H9 (cell line): Measurements from ENCODE around the gene SARNP. TPM values are rescaled to one million over a fixed set of nuclear protein-coding genes. Genes with fewer than 3 reads are reported as not detected.

ENCODE experiments used
- DNase-seq: peaks from one replicate; pipeline ENCODE4 v3.0.0-alpha.2; 2017
- H2AFZ ChIP-seq: one replicate; pipeline ENCODE4 v1.6.1; 2013; ENCODE audit warnings: mild to moderate bottlenecking, low read length, control low read depth, moderate library complexity
- H2AK5ac ChIP-seq: 2 replicates; pipeline ENCODE4 v1.6.1; 2013; ENCODE audit warnings: low read length, control low read depth, mixed read lengths; ENCODE audit not compliant: insufficient read length
- H2BK120ac ChIP-seq: one replicate; pipeline ENCODE4 v1.6.1; 2013; ENCODE audit warnings: low read depth, mild to moderate bottlenecking, low read length, control low read depth, inconsistent platforms; ENCODE audit not compliant: poor library complexity, severe bottlenecking
- H2BK12ac ChIP-seq: 2 replicates; pipeline ENCODE4 v1.6.1; 2013; ENCODE audit warnings: low read length, control low read depth, mixed read lengths, low read depth; ENCODE audit not compliant: insufficient read length
- H2BK15ac ChIP-seq: 2 replicates; pipeline ENCODE4 v1.6.1; 2013; ENCODE audit warnings: low read depth, low read length, control low read depth
- H2BK20ac ChIP-seq: one replicate; pipeline ENCODE4 v1.6.1; 2013; ENCODE audit warnings: low read depth, mild to moderate bottlenecking, low read length, control low read depth, inconsistent platforms; ENCODE audit not compliant: poor library complexity, severe bottlenecking
- H2BK5ac ChIP-seq: 2 replicates; pipeline ENCODE4 v1.6.1; 2013; ENCODE audit warnings: low read length, control low read depth, mixed read lengths; ENCODE audit not compliant: insufficient read length
- H3K14ac ChIP-seq: 2 replicates; pipeline ENCODE4 v1.6.1; 2013; ENCODE audit warnings: low read length, control low read depth; ENCODE audit not compliant: insufficient read depth
- H3K18ac ChIP-seq: 2 replicates; pipeline ENCODE4 v1.6.1; 2013; ENCODE audit warnings: low read depth, mild to moderate bottlenecking, mixed read lengths, low read length, control low read depth; ENCODE audit not compliant: insufficient read length
- H3K23ac ChIP-seq: 2 replicates; pipeline ENCODE4 v1.6.1; 2013; ENCODE audit warnings: low read length, control low read depth, mixed read lengths, low read depth; ENCODE audit not compliant: insufficient read length
- H3K23me2 ChIP-seq: 2 replicates; pipeline ENCODE4 v1.6.1; 2013; ENCODE audit warnings: low read depth, mild to moderate bottlenecking, mixed read lengths, low read length, control low read depth; ENCODE audit not compliant: insufficient read length, poor library complexity, severe bottlenecking
- H3K27ac ChIP-seq: 2 replicates; pipeline ENCODE4 v1.5.1; 2013; ENCODE audit warnings: low read length, control low read depth, mixed read lengths, low read depth; ENCODE audit not compliant: insufficient read length
- H3K27me3 ChIP-seq: 2 replicates; pipeline ENCODE4 v1.6.1; 2013; ENCODE audit warnings: low read length, control low read depth, inconsistent platforms; ENCODE audit not compliant: insufficient read depth
- H3K4ac ChIP-seq: 2 replicates; pipeline ENCODE4 v1.6.1; 2013; ENCODE audit warnings: low read depth, mild to moderate bottlenecking, control low read depth, inconsistent platforms, low read length, moderate library complexity
- H3K4me1 ChIP-seq: 2 replicates; pipeline ENCODE4 v1.6.1; 2013; ENCODE audit warnings: low read length, control low read depth, inconsistent platforms; ENCODE audit not compliant: insufficient read depth
- H3K4me2 ChIP-seq: 2 replicates; pipeline ENCODE4 v1.6.1; 2013; ENCODE audit warnings: low read length, control low read depth, mixed read lengths; ENCODE audit not compliant: insufficient read length, insufficient read depth
- H3K56ac ChIP-seq: 2 replicates; pipeline ENCODE4 v1.6.1; 2013; ENCODE audit warnings: low read depth, mild to moderate bottlenecking, mixed read lengths, low read length, control low read depth; ENCODE audit not compliant: insufficient read length
- H3K79me1 ChIP-seq: 2 replicates; pipeline ENCODE4 v1.6.1; 2013; ENCODE audit warnings: low read depth, mild to moderate bottlenecking, moderate library complexity, low read length, control low read depth, inconsistent platforms; ENCODE audit not compliant: insufficient read depth, poor library complexity, severe bottlenecking
- H3K79me2 ChIP-seq: 2 replicates; pipeline ENCODE4 v1.6.1; 2013; ENCODE audit warnings: low read length, control low read depth, inconsistent platforms; ENCODE audit not compliant: insufficient read depth
- H3K9ac ChIP-seq: 2 replicates; pipeline ENCODE4 v1.6.1; 2013; ENCODE audit warnings: low read length, control low read depth, mixed read lengths; ENCODE audit not compliant: insufficient read length; ENCODE audit errors: extremely low read depth
- H3K9me3 ChIP-seq: one replicate; pipeline ENCODE4 v1.6.1; 2013; ENCODE audit warnings: low read depth, low read length, inconsistent platforms; ENCODE audit not compliant: control insufficient read depth
- H3T11ph ChIP-seq: one replicate; pipeline ENCODE4 v1.6.1; 2013; ENCODE audit warnings: mild to moderate bottlenecking, low read length, control low read depth, inconsistent platforms
- H4K20me1 ChIP-seq: one replicate; pipeline ENCODE4 v1.6.1; 2013; ENCODE audit not compliant: control insufficient read depth, insufficient read length, insufficient read depth
- H4K5ac ChIP-seq: 2 replicates; pipeline ENCODE4 v1.6.1; 2013; ENCODE audit warnings: low read depth, mild to moderate bottlenecking, mixed read lengths, low read length, control low read depth; ENCODE audit not compliant: insufficient read length
- H4K8ac ChIP-seq: replicated peaks from 2 replicates; pipeline ENCODE4 v1.6.1; 2013; ENCODE audit warnings: low read length, control low read depth, mixed read lengths, low read depth; ENCODE audit not compliant: insufficient read length
- H4K91ac ChIP-seq: 2 replicates; pipeline ENCODE4 v1.6.1; 2013; ENCODE audit warnings: low read depth, mild to moderate bottlenecking, moderate library complexity, mixed read lengths, low read length, control low read depth; ENCODE audit not compliant: insufficient read length
- H3K27ac Mint-ChIP-seq, 3 experiments: 2 replicates in 2 of 3; 3 replicates in 1 of 3; pipeline ENCODE4 v1.8.0; 2020 to 2021; ENCODE audit warnings: mixed read lengths in 3 of 3, mild to moderate bottlenecking in 1 of 3, moderate library complexity in 1 of 3
- H3K27me3 Mint-ChIP-seq: 2 replicates; pipeline ENCODE4 v1.8.0; 2021; ENCODE audit warnings: low read depth, mild to moderate bottlenecking, moderate library complexity, mixed read lengths
- H3K36me3 Mint-ChIP-seq, 3 experiments: 2 replicates in 2 of 3; 3 replicates in 1 of 3; pipeline ENCODE4 v1.8.0; 2020 to 2021; ENCODE audit warnings: low read depth in 3 of 3, mixed read lengths in 3 of 3; ENCODE audit not compliant: insufficient read depth in 1 of 3
- H3K4me1 Mint-ChIP-seq, 2 experiments: 2 replicates each; pipeline ENCODE4 v1.8.0; 2020; ENCODE audit warnings: mixed read lengths in 2 of 2
- H3K4me3 Mint-ChIP-seq, 2 experiments: 2 replicates in 1 of 2; 3 replicates in 1 of 2; pipeline ENCODE4 v1.8.0; 2020 to 2021; ENCODE audit warnings: mild to moderate bottlenecking in 2 of 2, mixed read lengths in 2 of 2, moderate library complexity in 1 of 2
- H3K9me3 Mint-ChIP-seq, 2 experiments: 2 replicates in 1 of 2; 3 replicates in 1 of 2; pipeline ENCODE4 v1.8.0; 2020; ENCODE audit warnings: mild to moderate bottlenecking in 2 of 2, mixed read lengths in 2 of 2, moderate library complexity in 1 of 2
- WGBS: extraction: QIAGEN DNeasy Blood & Tissue Kit; methylation state at CpG from one replicate; pipeline ENCODE4 v1.1.7; 2013; ENCODE audit warnings: missing lambda C conversion rate, low lambda C conversion rate, mixed read lengths; ENCODE audit not compliant: insufficient read length; ENCODE audit errors: extremely low coverage; 5-methylcytosine and 5-hydroxymethylcytosine counted together
- total RNA-seq: library from RNA; stranded (reverse); gene quantifications from 2 replicates; pipeline ENCODE4 v1.2.1, GENCODE V29; 2021
- TF ChIP-seq, protein P1 (sequence below): fragments of 200-600 bp; sonication (generic); conservative IDR thresholded peaks from 3 replicates; pipeline ENCODE4 v1.8.0; 2021; ENCODE audit warnings: antibody characterized with exemption, mild to moderate bottlenecking

The SARNP gene
- total RNA-seq, 1 experiment from 2014 or later = 127 TPM

DNA sequence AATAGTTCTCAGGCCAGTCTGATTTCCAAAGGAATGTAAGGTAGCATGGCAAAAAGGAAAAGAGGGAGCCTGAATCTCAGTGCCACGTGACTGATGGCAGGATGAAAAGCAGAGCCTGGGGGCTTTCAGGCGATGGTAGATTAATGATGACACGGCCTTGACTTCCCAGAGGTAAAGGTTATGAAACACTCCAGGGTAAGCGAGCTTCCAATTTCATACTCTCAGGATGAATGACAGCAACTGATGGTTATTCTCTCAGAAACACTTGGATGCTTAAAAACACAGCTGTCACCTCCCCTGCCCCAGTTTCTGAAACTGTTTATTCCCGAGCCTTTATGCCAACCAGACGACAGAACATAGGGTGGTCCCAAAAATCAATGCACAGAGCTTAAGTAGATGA is 45.8 kb downstream of the SARNP start:
- no peak overlapping the region for H3K4me3 Mint-ChIP-seq
- H3K27ac ChIP-seq = no peak overlapping the region

More for the DNA sequence above, 45.8 kb downstream of the SARNP start:
- Histone ChIP-seq H3K4ac (no peak overlapping the region), H2BK15ac (no peak overlapping the region), H2BK20ac (no peak overlapping the region), H3K79me1 (peaks cover 6% of the 10 kb centered on the region), H2BK120ac (no peak overlapping the region), H3K79me2 (no peaks in the 10 kb centered on the region), H2BK5ac (no peak overlapping the region), H3K9ac (no peak overlapping the region), H4K8ac (no peak overlapping the region), H3K14ac (no peak overlapping the region), H4K5ac (no peak overlapping the region), H2AK5ac (no peak overlapping the region), H4K91ac (no peak overlapping the region), H3K23me2 (no peaks in the 10 kb centered on the region), H3K9me3 (no peaks in the 10 kb centered on the region), H2BK12ac (no peak overlapping the region), H3K27me3 (no peaks in the 10 kb centered on the region), H3T11ph (no peak overlapping the region), H3K4me2 (no peak overlapping the region), H3K23ac (no peak overlapping the region), H3K4me1 (no peaks in the 10 kb centered on the region), H3K56ac (no peak overlapping the region), H4K20me1 (no peaks in the 10 kb centered on the region), H2AFZ (no peak overlapping the region), H3K18ac (no peak overlapping the region)
- no peaks in the 10 kb centered on the region for H3K27me3 Mint-ChIP-seq
- TF ChIP-seq, protein P1, sequence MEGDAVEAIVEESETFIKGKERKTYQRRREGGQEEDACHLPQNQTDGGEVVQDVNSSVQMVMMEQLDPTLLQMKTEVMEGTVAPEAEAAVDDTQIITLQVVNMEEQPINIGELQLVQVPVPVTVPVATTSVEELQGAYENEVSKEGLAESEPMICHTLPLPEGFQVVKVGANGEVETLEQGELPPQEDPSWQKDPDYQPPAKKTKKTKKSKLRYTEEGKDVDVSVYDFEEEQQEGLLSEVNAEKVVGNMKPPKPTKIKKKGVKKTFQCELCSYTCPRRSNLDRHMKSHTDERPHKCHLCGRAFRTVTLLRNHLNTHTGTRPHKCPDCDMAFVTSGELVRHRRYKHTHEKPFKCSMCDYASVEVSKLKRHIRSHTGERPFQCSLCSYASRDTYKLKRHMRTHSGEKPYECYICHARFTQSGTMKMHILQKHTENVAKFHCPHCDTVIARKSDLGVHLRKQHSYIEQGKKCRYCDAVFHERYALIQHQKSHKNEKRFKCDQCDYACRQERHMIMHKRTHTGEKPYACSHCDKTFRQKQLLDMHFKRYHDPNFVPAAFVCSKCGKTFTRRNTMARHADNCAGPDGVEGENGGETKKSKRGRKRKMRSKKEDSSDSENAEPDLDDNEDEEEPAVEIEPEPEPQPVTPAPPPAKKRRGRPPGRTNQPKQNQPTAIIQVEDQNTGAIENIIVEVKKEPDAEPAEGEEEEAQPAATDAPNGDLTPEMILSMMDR = no peak
- H3K4me1 Mint-ChIP-seq = peaks cover 0 to 3% of the 10 kb centered on the region in 2 experiments; a peak in 2 of 4 replicates
- DNase-seq = no peak
- H3K36me3 Mint-ChIP-seq = peaks cover 19 to 59% (median 55%) of the 10 kb centered on the region in 3 experiments; a peak in 6 of 7 replicates
- no peaks in the 10 kb centered on the region for H3K9me3 Mint-ChIP-seq
- H3K27ac Mint-ChIP-seq = peak overlapping the region in 1 of 3 experiments; percentile 60; a peak in 2 of 7 replicates
- no CpG with 5 or more reads among the region's 6 CpGs for WGBS
